Activated effector memory CD4-positive, alpha-beta T cell treated with anti-CD3 and anti-CD28 coated beads, Interleukin-2, amount 50 U/mL, for 16 hours (primary cell): ENCODE data around the gene THEM4.
"Not testable (repeated sequence)": the region's sequence is repeated elsewhere in the genome, so short reads cannot be mapped to it uniquely, and the experiment has no call there.

Experiments
- DNase-seq: peaks from one replicate; pipeline ENCODE4 v3.0.0-alpha.2; 2020

The THEM4 gene

GRCh38 chr1:151855933-151856332 is 53.4 kb downstream of the THEM4 start:
- DNase-seq = no peak

DNA sequence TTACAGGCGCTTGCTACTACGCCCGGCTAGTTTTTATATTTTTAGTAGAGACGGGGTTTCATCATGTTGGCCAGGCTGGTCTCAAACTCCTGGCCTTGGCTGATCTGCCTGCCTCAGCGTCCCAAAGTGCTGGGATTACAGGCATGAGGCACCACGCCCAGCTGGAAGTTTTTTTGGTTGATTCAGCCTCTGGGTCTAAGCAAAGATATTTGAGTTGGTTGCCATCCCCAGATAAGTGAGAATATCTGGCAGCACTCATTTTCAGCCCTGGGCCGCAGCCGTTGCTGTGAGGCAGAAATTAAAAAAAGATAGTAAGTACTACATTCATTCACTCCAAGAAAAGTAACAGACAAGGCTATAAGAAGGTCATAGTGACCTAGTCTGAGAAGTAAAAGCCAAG is 53.8 kb downstream of the THEM4 start:
- not testable (repeated sequence) for DNase-seq

- no peak for DNase-seq
Measured at GRCh38 chr1:151854658-151855057, 54.7 kb downstream of the THEM4 start.

GRCh38 chr1:151853411-151853943 is 55.8 kb downstream of the THEM4 start, which contains the start of gene THEM5:
Gene THEM5, minus strand, starts transcription at chr1:151853712. Its CDS starts 147 bp downstream, at chr1:151853565.
- DNase-seq = no peak

DNA sequence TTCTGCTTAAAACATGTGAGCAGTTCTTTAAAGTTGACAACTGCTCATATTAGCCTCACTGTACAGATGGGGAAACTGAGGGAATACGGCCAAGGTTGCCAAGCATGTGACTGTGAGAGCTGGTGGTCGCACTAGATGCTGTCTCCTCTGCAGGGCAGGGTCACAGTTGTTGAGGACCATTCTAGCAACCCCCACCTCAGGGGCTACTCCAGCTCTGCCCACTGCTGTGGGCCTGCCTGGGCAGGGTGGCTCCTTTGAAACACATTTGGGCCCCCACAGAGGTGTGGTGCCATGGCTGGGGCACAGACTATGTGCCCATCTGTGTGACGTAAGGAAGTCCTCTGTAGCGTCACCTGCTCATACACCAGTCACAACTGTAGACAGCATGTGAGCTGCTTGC is 56.6 kb downstream of the THEM4 start:
- no peak for DNase-seq

DNA sequence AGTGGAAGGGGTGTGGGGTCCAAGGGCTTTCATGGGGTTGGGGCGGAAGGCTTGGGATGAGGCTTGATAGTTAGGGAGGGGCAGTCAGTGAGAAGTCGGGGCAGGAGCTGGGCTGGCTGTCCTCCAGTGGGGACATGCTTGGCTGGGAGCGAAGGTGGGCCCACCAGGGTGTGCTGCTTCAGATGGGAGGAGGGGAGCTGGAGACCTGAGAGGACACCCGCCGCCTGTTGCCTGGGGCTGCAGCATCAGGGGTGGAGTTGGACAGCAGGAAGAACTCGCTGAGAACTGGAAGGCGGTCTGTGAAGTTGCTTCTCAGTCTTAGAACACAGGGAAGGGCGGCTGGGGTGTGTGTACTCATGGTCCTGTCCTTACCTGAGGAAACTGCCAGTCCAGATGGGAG is 57.4 kb downstream of the THEM4 start:
- DNase-seq = no peak

GRCh38 chr1:151849871-151850270 is 59.4 kb downstream of the THEM4 start:
- no peak for DNase-seq

DNA sequence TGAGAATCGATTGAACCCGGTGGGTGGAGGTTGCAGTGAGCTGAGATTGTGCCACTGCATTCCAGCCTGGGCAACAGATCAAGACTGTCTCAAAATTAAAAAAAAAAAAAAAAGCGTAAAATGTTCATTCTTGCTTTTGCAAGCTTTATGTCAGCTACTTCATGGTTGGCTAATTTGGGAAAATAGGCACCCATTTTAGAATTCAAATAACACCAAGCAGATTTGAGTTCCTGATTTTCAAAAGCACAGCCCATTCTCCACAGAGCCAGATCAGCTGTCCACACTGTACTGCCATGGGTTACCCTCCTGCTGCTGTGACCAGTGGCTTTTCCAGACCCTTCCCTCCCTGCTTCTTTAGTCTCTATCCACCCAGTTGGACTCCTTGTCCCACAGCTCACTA is 60.2 kb downstream of the THEM4 start:
- DNase-seq = no peak

- no peak for DNase-seq
Measured at GRCh38 chr1:151847867-151848596, 61.3 kb downstream of the THEM4 start.

DNA sequence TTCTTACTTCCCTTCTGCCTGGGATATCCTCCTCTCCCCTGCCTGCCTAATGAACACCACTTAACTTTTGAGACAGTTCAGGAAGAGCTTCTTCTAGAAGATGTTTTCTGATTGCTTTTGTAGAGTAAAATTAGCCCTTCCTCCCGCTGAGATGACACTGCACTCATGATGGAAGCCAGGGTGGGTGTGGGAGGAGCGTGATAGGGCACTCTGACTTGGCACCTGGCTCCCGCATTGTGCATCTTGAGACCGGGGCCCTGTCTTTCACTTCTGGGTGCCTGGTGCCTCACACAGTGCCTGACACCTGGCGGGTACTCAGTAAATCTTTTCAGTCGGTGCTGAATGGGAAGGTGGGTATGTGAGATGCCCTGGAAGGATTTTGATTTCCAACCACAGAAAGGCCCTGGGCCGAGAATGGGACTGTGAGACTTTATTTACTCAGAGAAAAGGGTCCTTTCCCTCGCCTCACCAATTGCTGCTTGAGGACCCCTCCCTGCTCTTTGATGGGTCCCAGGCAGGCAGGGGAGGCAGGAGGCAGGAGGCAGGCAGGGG is 62.5 kb downstream of the THEM4 start:
- peak; percentile 62 for DNase-seq

- peak; percentile 60 for DNase-seq
Measured at GRCh38 chr1:151846062-151846568, 63.2 kb downstream of the THEM4 start.

- no peak for DNase-seq
Measured at GRCh38 chr1:151843398-151843797, 65.9 kb downstream of the THEM4 start.

- no peak for DNase-seq
Measured at GRCh38 chr1:151841141-151841540, 68.2 kb downstream of the THEM4 start.

- DNase-seq = no peak
Measured at GRCh38 chr1:151840421-151840820, 68.9 kb downstream of the THEM4 start.

DNA sequence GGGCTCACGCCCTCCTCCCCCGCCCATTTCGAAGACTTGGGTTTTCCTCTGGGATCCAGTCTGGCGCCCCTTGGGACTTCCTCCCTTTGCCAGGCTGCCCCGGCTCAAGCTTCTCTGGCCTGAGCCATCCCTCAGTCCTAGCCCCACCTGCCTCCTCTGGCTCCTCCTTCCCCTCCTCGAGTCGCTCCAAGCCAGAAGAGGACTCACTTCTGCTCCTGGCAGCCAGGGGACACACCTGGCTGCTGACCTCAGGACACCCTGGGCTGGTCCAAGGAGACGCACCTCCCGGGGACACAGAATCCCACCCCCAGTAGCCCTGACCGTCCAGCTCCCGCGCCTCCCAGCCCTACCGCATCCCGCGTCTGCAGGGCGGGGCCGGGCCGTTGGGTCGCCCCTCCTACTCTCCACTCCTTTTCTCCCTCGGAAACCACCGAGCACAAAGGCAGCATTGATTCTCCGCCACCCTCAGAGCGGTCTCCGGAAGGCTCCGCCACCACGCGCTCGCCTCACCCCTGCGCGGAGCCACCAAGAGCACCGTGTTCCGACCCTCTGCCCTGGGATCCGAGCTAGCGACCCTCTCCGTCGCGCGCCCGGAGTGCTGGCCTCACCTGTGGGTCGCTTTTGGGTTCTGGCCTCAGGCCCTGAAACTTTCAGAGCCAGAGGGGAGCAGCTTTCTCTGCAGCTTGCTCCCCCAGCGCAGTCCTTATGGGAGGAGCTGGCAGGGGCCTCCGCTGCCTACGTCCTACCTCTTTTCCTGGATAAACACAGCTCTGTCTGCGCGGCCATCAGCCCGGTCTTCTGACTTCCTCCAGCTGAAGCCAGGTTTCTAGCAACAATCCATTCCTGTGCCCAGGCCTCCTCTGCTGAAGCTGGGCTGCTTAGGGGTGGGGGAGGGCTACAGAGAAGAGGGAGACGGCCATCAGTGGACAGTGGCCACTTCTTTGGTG is 69.6 kb downstream of the THEM4 start, which contains the start of gene C2CD4D:
Gene C2CD4D, minus strand, starts transcription at position 364 of the 947 bp plus-strand sequence. CDS start 831 bp downstream, outside the sequence.
- peak; percentile 90 for DNase-seq

GRCh38 chr1:151839082-151839412 is 70.3 kb downstream of the THEM4 start:
- no peak for DNase-seq

GRCh38 chr1:151838222-151839081 is 70.9 kb downstream of the THEM4 start:
- peak; percentile 83 for DNase-seq

GRCh38 chr1:151837884-151838221 is 71.5 kb downstream of the THEM4 start:
- DNase-seq = peak; percentile 66

DNA sequence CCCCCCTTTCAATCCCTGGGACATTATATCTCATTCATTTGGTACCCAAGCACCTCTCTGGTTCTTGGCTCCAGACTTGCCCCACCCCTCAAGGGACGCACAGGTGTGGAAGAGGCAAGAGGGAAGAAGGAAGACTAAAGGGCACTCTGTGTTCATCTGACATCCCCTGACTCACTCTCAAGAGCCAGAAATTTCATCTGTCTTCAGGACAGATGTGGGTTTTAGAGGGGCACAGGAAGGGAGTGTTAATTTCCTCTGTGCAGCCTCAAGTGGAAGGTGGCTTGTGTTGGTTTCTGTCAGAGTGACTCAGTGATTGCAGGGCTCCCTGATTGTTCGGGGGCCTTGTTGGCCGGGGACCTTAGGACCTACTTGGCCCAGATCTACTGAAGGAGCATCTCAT is 72.1 kb downstream of the THEM4 start:
- peak; percentile 73 for DNase-seq

GRCh38 chr1:151835596-151835995 is 73.7 kb downstream of the THEM4 start:
- no peak for DNase-seq

GRCh38 chr1:151834239-151834638 is 75.1 kb downstream of the THEM4 start:
- no peak for DNase-seq
